SIG-M5 treated with dmso at 0.1 percent for 504 hours (cell line): ENCODE measurements around the gene NRARP.

Experiments used
- DNase-seq: peaks from one replicate; lab custom pipeline; 2025; ENCODE audit not compliant: unreplicated experiment; lab: John Stamatoyannopoulos, UW

Gene NRARP

DNA sequence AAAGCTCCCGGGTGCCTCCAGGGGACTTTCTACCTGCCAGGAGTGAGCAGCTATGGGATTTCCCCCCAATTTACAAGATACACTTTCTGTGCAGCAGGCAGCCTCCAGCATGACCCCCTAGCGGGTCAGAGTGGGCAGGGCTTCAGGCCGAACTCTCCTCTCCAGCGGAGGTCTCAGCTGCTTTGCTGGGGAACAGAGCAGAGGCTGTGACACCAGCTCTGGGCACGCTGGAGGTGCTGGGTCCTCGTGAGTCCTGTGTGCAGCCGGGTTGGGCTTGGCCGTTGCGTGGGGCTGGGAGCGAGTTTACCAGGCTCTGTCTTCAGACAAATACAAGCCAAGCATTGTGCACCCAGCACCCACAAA lies 2.9 kb downstream of the NRARP start:
- no peak for DNase-seq

DNA sequence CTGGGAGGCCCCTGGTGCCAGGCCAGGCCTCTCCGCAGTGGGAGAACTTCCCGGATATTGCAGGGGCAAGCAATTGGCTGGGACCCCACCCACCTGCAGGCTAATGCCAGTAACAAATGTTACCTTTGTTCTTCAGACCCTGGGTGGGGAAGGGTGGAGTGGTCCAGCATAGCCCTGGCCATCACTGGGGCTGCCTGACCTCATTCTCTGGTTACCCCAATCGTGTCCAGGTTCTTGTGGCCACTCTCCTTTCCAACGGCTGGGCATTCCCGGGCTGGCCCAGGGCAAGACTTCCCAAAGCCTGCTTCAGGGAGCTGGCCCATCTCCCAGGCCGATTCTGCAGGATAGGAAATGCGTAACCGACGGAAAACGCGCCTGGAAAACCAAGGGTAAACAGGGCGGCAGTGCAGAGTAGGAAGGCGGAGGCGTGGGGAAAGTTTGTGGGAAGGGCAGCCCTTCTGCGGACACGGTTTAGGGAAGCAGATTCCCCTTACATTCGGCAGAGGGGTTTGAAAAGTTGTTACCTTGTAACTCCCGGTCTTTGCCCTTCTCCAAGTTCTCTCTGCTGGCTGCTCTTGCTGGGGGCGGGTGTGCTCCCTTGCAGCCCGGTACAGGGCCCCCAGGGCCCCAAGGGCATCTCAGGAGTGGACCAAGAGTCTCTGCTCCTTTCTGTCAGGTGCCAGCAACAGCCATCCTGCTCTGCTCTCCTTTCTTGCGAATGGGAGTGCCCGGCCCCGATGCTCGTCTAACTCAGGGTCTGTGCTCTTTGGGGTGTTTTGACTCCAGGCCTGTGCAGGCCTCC lies 3.5 kb downstream of the NRARP start:
- no peak for DNase-seq

DNA sequence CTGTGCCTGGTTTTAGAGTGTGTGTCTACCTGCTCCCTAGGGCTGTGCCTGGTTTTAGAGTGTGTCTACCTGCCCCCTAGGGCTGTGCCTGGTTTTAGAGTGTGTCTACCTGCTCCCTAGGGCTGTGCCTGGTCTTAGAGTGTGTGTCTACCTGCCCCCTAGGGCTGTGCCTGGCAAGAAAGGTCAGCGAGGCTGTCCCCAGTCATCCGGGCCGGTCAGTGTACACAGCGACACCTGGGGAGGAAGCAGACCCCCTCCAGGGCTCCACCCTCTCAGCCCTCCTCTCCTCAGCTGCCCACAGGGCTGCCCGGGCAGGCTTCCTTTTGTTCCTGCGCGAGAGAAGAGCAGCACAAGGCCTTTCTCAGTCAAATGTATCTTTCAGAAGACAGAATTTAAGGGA lies 4.1 kb downstream of the NRARP start:
- DNase-seq = no peak

DNA sequence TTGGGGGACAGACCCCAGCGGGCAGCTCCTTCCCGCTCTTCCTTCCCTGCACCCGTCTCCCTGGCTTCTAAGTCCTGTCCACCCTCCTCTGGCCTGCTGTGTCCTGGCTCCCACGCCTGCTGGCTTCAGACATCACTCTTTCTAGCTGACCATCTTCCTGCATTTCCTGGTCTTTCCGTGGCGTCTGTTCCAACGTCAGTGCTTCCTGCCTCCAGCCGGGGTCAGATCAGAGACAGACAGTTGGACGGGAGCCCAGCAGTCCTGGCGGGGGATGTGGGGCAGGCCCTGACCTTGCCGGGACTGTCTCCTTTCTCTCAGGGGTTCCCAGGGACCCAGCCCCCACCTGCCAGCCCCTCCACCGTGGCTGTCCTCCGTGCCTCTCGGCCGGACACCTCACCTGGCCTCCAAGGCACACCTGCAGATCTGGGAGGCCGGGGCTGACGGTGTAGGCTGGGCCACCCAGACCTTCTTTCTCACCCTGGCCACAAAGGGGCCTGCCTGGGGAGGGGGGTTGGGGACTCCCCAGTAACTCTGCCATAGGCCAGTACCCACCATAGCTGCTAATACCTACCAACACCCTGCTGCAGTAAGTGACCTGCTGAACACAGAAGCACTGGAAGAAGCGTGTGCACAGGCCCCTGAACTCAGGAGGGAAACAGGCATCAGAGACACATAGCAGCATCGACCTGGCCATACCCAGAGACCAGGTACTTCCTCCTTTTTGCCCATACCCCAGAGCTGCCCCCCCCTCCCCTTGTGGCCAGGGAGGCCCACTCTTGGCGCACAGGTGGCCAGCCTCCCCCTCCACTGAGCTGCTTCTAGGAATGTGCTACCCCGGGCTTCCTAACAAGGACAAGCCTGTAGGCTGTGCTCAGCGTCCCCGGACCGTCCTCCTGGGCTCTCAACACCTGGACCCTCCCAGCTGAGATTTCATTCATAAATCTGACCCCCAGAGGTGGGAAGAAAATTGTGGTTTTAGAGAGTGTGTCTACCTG lies 5.1 kb downstream of the NRARP start:
- DNase-seq = no peak

DNA sequence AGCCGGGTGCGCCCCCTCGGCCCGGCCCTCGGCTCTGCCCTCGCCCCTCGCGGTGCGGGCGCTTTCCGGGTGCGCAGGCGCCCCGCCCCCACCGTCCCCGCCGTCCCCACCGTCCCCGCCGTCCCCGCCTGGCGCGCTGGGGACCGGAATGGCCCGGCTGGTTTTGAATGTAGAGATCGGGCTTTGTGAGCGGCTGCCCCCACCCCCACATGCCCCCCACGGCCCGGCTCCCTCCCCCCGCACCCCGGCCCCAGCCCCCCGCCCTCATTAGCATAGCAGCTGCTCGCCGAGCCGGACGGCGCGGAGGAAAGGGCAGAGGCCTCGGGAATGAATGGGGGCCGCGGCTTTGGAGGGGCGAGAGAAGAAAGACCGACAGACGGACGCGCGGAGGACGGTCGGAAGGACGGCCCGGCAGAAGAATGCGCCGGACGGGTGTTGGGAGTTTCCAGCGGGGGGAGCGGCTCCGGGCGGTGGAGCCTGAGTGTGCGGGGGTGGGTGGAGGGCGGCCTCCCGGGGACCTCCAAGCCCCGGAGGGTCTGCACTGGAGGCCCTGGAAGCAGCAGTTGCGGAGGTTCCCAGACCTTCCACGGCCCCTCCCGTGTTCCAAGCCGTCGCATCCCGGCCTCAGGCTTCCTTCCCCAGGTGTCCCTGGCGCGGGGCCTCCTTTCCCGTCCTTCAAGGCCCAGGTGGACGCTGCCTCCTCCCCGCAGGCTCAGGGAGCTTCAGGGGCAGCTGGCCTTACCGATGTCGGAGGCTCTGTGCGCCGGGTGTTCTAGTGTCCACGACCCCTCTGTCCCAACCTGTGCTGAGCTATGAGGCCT lies 6.0 kb downstream of the NRARP start:
- no peak for DNase-seq

DNA sequence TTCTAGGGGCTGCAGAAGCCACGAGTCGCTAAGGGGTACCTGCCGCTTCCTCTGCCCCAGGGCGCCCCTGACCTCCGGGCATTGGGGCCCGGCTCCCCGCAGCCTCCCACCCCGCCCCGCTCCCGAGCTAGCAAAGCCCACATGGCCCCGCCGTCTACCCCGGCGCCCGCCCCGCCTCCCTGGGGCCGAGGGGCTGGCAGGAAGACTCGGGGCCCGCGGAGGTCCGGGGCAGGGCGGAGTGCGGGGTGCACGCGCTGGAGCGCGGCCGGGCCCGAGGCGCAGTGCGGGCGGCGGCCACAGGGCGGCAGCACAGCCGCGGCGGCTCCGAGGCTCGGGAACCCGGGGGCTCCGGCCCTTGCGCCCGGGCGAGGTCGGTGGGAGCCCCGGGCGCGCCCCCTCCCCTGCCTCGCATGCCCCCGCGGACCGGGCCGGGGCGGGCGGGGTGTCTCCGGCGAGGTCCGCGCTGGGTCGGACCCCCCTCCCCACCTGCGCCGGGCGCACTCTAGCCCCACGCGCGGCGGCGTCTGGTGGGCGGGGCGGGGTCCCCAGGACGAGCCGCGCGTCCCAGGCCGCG lies 6.7 kb downstream of the NRARP start:
- peak; percentile 29 for DNase-seq

DNA sequence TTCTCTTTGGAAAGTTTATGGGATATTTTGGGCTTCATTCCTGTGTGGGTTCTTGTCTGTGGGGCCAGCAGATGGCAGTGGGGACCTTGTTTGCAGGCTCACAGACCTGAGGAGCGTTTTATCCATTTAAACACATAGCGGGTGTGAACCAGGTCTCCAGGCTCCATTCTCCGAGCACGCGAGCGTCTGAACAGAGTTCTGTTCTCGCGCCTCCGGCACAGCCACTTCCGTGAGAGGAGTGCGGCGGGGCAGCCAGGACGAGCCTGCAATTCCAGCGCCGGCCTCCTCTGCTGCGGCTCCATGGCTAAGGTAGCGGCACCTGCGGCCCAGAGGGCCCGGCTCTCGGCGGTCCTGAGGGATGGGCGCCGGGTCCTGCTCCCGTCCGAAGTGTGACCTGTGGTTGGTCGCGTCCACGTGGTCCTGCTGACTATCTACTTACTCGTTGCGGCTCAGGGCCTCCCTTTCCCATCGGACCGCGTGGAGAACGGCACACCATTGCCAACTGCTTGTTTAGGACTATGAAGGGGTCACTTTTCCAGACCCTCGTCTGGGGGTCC lies 7.3 kb downstream of the NRARP start:
- DNase-seq = no peak

DNA sequence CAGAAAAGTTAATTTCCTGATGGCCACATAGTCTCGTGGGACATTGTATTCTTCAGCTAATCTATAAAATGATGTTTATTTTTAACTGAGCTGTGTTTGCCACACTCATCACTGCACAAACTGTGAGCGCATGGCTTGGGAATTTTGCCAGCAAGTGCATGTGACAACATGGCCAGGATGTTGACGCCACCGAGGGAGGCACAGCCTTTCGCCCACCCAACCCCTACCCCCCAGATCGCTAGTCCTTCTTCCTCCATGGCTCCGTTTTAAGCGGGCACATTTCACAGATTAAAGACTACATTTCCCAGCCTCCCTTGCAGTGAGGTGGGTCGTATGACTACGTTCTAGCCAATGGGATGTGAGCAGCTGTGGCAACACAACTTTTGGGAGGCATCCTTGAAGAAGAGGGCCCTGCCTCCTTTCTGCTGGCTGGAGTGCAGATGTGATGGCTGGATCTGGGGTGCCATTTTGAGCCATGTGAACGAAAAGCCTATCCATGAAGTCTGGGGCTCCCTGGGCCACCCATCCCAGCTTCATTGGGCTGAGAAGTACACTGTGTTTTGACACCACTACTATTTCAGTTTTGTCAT lies 7.9 kb downstream of the NRARP start:
- DNase-seq = no peak

DNA sequence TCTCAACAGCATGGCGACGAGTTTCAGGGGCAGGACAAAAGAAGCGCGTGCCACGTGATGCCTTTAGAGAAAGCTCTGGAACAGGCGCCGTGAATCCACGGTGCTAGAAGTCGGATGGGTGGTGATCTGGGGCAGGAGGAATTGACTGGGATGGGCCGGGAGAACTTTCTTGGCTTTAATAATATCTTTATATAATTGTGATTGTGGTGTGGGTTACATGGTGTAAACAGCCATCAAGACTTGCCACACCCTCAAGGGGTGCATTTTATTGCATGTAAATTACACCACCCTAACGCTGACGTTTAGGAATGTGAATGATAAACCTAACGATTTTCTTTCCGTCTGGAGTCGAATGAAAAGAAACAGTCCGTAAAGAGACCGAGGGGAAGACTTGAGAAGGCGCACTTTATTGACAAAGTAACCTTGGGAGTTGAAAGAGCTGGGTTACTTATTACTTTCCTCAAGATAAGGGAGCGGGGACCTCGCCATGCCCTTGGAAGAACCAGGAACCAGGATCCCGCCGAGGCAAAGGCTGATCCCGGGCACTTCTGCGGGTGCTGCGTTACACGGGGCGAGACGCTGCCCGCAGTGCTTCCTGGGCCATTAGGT lies 8.5 kb downstream of the NRARP start:
- no peak for DNase-seq

DNA sequence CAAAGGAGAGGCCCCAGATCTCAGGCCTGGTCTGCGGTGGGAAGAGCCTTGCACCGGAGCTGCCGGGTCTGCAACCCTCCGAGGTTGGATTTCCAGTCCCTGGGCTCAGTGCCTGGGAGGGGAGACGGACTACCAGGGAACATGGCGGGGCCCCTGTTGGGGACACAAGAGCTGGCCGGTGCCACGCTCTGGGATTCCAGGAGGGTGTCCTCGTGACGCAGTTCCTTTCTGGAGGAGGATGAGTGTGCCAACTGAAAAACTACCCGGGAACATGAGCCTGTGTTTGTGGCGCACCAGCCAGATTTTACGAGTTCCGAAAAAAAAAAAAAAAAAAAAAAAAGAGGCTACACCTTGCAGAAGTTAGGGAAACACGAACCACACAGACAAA lies 9.0 kb downstream of the NRARP start:
- no peak for DNase-seq

DNA sequence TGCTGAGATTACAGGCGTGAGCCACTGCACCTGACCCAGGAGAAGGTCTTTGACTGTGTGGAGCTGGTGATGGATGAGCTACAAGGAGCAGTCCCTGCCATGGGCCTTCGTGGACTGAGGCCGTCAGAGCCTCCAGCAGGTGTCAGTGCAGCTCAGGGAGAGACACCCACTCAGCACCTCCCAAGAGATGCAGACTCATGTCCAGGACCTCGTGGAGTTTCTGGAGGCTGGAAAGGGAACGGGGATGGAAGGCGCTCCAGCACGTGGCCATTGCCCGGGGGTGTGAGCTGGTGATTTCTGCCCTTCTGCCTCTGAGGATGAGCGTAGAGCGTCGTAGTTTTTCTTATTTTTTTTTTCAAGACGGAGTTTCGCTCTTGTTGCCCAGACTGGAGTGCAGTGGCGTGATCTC lies 15.1 kb downstream of the NRARP start:
- DNase-seq = peak; percentile 28

DNA sequence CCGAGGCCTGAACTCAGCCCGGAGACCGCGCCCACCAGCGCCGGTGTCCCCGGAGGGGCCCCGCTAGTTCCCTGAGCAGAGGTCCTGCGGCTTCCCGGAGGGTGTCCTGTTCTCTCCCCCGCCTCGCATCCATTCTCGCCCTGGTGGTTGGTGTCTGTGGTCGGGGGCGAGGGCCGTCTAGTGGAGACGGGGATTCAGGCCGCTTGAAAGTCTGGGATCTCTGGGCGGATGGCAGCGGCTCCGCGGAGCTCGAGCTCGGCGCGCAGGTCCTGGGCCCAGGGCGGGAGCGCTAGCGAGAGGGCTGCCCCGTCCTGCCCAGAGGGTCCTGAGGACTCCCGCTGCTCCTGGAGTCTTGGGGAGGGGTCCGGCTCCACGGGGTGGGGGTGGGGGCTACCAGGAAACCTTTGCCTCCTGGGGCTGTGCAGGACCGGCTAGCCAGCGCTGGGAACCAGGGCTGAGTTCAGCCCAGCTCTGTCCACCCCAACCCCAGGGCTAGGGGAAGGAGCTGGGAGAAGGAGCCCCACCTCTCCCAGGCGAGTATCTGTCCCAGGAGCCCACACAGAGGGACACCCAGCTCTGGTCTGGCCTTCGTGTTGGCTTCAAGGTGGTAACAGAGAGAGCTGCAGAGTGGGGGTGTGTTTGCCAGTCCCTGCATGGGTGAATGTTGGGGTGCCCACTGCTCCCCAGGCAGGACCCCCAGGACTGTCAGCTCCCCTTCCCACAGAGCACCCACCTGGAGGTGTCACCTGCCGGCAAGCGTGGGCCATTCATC lies 20.5 kb downstream of the NRARP start:
- DNase-seq = no peak

DNA sequence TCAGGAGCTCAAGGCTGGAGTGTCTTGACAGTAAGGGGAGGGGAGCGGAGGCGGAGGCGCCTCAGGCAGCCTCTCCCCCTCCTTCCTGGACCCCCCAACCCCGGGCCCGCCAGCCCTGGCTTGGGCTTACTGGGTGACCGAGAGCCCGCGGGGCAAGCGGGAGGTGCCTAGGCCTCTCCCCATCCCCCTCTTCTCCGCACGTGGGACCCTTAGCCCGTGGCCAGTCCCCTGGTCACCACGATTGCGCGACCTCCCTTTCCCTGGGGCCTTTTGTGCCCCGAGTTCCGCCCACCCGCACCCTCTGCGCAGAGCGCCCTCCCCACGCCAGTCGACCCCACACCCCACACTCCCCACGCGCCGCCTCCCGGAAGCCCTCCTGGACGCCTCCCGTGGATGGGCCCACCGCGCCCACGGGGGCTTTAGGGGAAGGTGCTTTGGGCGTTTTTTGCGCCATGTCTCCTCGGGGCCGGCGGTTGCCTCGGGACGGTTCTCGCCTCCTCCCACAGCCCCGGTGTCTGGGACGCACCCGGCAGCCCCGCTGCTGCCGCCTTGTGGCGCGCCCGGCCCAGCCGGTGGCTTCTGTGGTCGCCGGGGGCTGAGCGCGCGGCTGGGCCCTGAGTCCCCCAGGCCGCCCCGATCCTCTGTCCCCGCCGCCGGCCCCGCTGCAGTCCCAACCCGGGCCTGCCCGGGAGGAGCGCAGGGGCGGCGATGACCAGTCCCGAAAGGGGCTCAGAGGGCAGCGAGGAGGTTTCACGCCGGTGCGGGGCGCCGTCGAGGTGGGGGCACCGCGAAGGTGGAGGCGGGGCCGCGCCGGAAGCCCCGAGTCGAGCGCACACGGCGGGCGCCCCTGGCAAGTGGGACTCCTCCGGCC lies 21.4 kb downstream of the NRARP start:
- no peak for DNase-seq

DNA sequence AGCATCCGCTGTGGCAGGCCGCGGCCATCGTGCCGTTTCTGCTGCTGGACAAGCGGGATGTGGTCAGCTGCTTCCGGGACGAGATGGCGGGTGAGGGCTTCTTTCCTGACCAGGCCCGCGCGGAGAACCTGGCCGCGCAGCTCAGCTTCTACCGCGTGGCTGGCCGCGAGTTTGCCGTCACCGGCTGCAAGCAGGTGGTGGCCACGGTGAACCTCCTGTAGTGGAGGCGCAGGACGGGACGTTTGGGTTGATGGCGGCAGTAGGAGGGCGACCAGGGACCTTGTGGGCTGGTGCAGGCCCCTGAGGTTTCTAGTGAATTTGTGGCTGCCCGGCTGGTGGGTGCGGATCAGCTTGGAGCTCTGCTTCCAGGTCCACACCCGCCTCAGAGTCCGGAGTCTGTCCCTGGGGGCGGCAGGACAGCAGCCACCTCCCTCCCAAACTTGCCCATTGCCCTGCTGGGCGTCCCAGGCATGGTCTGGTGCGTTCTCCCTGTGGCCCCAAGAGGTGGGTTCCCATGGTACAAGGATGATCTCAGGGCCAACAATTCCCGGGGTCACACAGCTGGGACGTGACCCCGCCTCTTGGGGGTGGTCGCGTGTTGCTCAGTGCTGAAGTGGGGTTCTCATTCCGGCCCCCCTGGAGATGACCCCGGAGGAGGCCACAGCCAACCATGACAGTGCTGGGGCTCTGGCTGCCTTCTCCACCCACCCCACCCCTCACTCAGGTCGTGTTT lies 22.2 kb downstream of the NRARP start:
- no peak for DNase-seq

DNA sequence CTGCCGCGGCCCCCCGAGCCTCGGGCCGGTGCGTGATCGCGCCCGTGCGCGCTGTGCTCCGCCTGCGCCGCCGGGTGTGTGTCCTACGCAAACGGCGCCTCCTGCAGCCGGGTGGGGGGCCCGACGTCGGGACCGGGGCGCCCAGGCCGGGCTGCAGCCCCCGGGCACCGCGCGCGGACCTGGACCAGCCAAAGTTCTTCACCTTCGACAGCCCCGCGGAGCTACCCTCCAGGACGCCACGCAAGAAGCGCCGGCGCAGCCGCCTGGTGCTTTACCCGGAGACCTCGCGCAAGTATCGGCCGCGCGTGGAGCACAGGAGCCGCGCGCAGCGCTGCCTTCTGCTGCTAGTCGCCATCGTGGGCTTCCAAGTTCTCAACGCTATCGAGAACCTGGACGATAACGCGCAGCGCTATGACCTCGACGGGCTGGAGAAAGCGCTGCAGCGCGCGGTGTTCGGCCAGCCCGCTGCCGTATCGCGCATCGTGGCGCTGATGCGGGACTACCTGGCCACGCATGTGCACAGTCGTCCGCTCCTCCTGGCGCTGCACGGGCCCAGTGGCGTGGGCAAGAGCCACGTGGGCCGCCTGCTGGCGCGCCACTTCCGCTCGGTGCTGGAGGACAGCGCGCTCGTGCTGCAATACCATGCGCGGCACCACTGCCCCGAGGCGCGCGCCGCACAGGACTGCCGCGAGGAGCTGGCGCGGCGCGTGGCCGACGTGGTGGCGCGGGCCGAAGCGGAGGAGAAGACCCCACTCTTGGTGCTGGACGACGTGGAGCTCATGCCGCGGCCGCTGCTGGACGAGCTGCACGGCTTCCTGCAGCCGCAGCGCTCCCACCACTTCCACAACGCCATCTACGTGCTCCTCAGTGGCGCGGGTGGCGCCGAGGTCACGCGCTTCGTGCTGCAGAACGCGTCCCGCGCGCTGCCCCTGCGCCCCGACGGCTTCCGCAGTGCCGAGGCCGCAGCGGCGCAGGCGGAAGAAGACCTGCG lies 23.1 kb downstream of the NRARP start:
- DNase-seq = no peak

DNA sequence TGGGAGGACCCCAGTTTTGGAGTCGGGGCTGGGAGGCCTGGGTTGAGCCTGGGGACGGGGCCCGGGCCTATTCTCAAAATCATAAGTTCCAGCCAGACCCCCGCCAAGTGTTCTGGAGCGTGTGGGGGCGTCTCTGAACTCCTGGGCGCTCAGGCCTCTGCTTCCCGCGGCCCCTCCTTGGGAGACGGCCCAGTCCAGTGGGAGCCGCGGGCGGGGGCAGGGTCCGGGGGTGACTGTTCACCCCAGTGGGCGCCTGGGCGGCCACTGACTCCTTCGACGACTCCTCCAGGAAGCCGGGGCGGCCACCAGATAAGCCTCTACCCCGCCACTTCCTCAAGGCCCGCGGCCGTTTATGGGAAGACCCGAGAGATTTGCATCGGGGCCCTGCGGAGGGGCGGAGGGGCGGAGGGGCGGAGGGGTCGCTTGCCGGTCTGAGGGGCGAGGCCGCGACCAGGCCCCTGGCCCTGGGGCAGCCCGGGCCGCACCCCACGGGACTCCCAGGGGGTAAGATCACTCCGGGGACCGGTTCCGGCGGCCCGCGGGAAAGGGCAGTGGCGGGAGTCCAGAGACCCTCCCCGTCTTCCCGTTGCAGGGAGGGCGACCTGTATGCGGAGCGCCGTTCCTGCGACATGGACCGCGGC lies 23.9 kb downstream of the NRARP start:
- no peak for DNase-seq
